ENCODE data around the gene PRPSAP1.

GRCh38 chr17:76307966-76308338, 45.8 kb downstream of the PRPSAP1 start, which contains the start of gene QRICH2:
- TF ChIP-seq, protein P1, sequence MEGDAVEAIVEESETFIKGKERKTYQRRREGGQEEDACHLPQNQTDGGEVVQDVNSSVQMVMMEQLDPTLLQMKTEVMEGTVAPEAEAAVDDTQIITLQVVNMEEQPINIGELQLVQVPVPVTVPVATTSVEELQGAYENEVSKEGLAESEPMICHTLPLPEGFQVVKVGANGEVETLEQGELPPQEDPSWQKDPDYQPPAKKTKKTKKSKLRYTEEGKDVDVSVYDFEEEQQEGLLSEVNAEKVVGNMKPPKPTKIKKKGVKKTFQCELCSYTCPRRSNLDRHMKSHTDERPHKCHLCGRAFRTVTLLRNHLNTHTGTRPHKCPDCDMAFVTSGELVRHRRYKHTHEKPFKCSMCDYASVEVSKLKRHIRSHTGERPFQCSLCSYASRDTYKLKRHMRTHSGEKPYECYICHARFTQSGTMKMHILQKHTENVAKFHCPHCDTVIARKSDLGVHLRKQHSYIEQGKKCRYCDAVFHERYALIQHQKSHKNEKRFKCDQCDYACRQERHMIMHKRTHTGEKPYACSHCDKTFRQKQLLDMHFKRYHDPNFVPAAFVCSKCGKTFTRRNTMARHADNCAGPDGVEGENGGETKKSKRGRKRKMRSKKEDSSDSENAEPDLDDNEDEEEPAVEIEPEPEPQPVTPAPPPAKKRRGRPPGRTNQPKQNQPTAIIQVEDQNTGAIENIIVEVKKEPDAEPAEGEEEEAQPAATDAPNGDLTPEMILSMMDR (IDR thresholded peaks at IDR 0.05 in 4 of 5, conservative IDR thresholded peaks at IDR 0.05 in 1 of 5), result no peak
- TF ChIP-seq POLR2A (IDR thresholded peaks at IDR 0.05), result no peak
